Esophagus muscularis mucosa (tissue), 2 donors: Measurements from ENCODE around the gene NXN.

ENCODE experiments used
- POLR2A ChIP-seq: fragments of 450-650 bp; IDR thresholded peaks from one replicate; pipeline ENCODE4 v1.6.1; 2017; ENCODE audit warnings: antibody characterized with exemption, moderate library complexity, mild to moderate bottlenecking, low read depth
- POLR2AphosphoS5 ChIP-seq, 2 donors: sonication (generic); formaldehyde crosslinking; IDR thresholded peaks; one replicate each; pipeline ENCODE4 v1.6.1; 2017; ENCODE audit warnings: antibody characterized with exemption in 2 of 2

- TF ChIP-seq POLR2AphosphoS5 (IDR thresholded peaks at IDR 0.05): no peak
- no peak for TF ChIP-seq POLR2A
Observed at GRCh38 chr17:946510-947236, 32.9 kb downstream of the NXN start.
